Esophagus mucosa (tissue), 1 donor: Measurements from ENCODE around the gene CCDC51. TPM values are rescaled to one million over a fixed set of nuclear protein-coding genes. Genes with fewer than 3 reads are reported as not detected.

Source experiments
- total RNA-seq: library from RNA; stranded (reverse); gene quantifications from one replicate; pipeline ENCODE4 v1.2.4, GENCODE V29; 2023
- donor health status: DM: yes; HTN: yes; CAD: no.

CCDC51 gene
- total RNA-seq, 1 donor from 2014 or later = 15.3 TPM

Other genes with a start within 250 kb of the CCDC51 start
- gene CAMP, start 216.6 kb downstream of the CCDC51 start, total RNA-seq = not detected
- gene ZNF589, start 199.0 kb downstream of the CCDC51 start, total RNA-seq = 6.9 TPM
- 17.0 TPM for gene NME6, start 138.8 kb downstream of the CCDC51 start, total RNA-seq
- 1.6 TPM for gene SPINK8, start 106.5 kb downstream of the CCDC51 start, total RNA-seq
- not detected for gene FBXW12, start 67.9 kb downstream of the CCDC51 start, total RNA-seq
- 62.0 TPM for gene PLXNB1, start 10.0 kb downstream of the CCDC51 start, total RNA-seq
- 244 TPM for gene TMA7, start 138 bp upstream of the CCDC51 start, total RNA-seq
- gene ATRIP, start 6.6 kb upstream of the CCDC51 start, total RNA-seq = 6.3 TPM
- gene SHISA5, start 64.1 kb upstream of the CCDC51 start, total RNA-seq = 210 TPM
- 8.3 TPM for gene PFKFB4, start 116.7 kb upstream of the CCDC51 start, total RNA-seq
- gene UCN2, start 123.7 kb upstream of the CCDC51 start, total RNA-seq = 2.2 TPM
- 86.4 TPM for gene COL7A1, start 155.2 kb upstream of the CCDC51 start, total RNA-seq
- gene UQCRC1, start 169.5 kb upstream of the CCDC51 start, total RNA-seq = 258 TPM
- gene TMEM89, start 181.7 kb upstream of the CCDC51 start, total RNA-seq = not detected
- gene SLC26A6, start 195.3 kb upstream of the CCDC51 start, total RNA-seq = 7.9 TPM
- 0.88 TPM for gene CELSR3, start 222.8 kb upstream of the CCDC51 start, total RNA-seq
- gene NCKIPSD, start 245.8 kb upstream of the CCDC51 start, total RNA-seq = 12.6 TPM